HEK293 (cell line): ENCODE measurements around the gene NCOA7.
A peak's percentile ranks its signal among the peaks of the same experiment; 100 is the strongest.

Experiments
- CTCF ChIA-PET: fragments of 350-600 bp; formaldehyde crosslinking; extraction: SDS; loops from one replicate; lab custom pipeline; 2021; ENCODE audit warnings: antibody characterized with exemption; lab: Yijun Ruan, JAX
- POLR2A ChIA-PET: fragments of 300-600 bp; formaldehyde crosslinking; extraction: SDS; loops from one replicate; lab custom pipeline; 2020; ENCODE audit warnings: antibody characterized with exemption, inconsistent platforms; lab: Yijun Ruan, JAX
- H3K27ac ChIP-seq: fragments of 200-500 bp; sonication (Bioruptor generic); 2 replicates; pipeline ENCODE4 v1.5.1; 2014; ENCODE audit warnings: low read depth, low read length, control low read depth, inconsistent platforms; ENCODE audit errors: extremely low read depth
- H3K36me3 ChIP-seq, 2 experiments: fragments of 200-500 bp in 1 of 2; sonication (Bioruptor generic) in 1 of 2; 1 replicate in 1 of 2; 2 replicates in 1 of 2; pipeline ENCODE4 v1.5.1; 2014 to 2017; ENCODE audit warnings: inconsistent platforms in 2 of 2, low read length in 2 of 2; ENCODE audit not compliant: control insufficient read depth in 2 of 2, insufficient read depth in 1 of 2
- H3K4me1 ChIP-seq: fragments of 200-500 bp; sonication (Bioruptor generic); 2 replicates; pipeline ENCODE4 v1.5.1; 2014; ENCODE audit warnings: mild to moderate bottlenecking, low read length, inconsistent platforms; ENCODE audit not compliant: control insufficient read depth, insufficient read depth
- H3K4me3 ChIP-seq: 2 replicates; pipeline ENCODE4 v1.5.1; 2011; ENCODE audit warnings: low read depth, mild to moderate bottlenecking, control low read depth, low read length, moderate library complexity
- H3K9me3 ChIP-seq: fragments of 200-500 bp; sonication (Bioruptor generic); 2 replicates; pipeline ENCODE4 v1.5.1; 2014; ENCODE audit warnings: low read depth, low read length, inconsistent platforms; ENCODE audit not compliant: control insufficient read depth, insufficient read depth
- ELK4 ChIP-seq: IDR thresholded peaks from 2 replicates; pipeline ENCODE4 v1.6.1; 2011; ENCODE audit warnings: mild to moderate bottlenecking, low read depth, low read length, borderline replicate concordance
- GLIS1 ChIP-seq: fragments of 450-650 bp; formaldehyde crosslinking; IDR thresholded peaks from 2 replicates; pipeline ENCODE4 v1.5.1; 2016; ENCODE audit warnings: missing biosample characterization, missing genetic modification characterization
- GLIS2 ChIP-seq: fragments of 450-650 bp; formaldehyde crosslinking; IDR thresholded peaks from 2 replicates; pipeline ENCODE4 v1.5.1; 2016; ENCODE audit warnings: missing biosample characterization, missing genetic modification characterization
- HOXD13 ChIP-seq: sonication (generic); formaldehyde crosslinking; IDR thresholded peaks from 2 replicates; pipeline ENCODE4 v1.8.0; 2022; ENCODE audit warnings: missing genetic modification reagents, borderline replicate concordance
- MYNN ChIP-seq: fragments of 450-650 bp; formaldehyde crosslinking; IDR thresholded peaks from 2 replicates; pipeline ENCODE4 v1.5.1; 2016; ENCODE audit warnings: missing biosample characterization, missing genetic modification characterization, borderline replicate concordance
- MZF1 ChIP-seq: fragments of 450-650 bp; formaldehyde crosslinking; IDR thresholded peaks from 2 replicates; pipeline ENCODE4 v1.5.1; 2017; ENCODE audit warnings: missing biosample characterization, missing genetic modification characterization, borderline replicate concordance
- SCRT2 ChIP-seq: fragments of 450-650 bp; formaldehyde crosslinking; IDR thresholded peaks from 2 replicates; pipeline ENCODE4 v1.5.1; 2016; ENCODE audit warnings: missing biosample characterization, missing genetic modification characterization
- SP2 ChIP-seq: fragments of 450-650 bp; formaldehyde crosslinking; IDR thresholded peaks from 2 replicates; pipeline ENCODE4 v1.5.1; 2016; ENCODE audit warnings: missing biosample characterization, missing genetic modification characterization
- TCF7L2 ChIP-seq: IDR thresholded peaks from 2 replicates; pipeline ENCODE4 v1.6.1; 2011; ENCODE audit warnings: low read depth, mild to moderate bottlenecking, inconsistent platforms, low read length, moderate library complexity, borderline replicate concordance
- ZBTB1 ChIP-seq: fragments of 450-650 bp; formaldehyde crosslinking; IDR thresholded peaks from 2 replicates; pipeline ENCODE4 v1.5.1; 2016; ENCODE audit warnings: missing biosample characterization, missing genetic modification characterization
- ZBTB48 ChIP-seq: fragments of 450-650 bp; formaldehyde crosslinking; IDR thresholded peaks from 2 replicates; pipeline ENCODE4 v1.5.1; 2016; ENCODE audit warnings: missing biosample characterization, missing genetic modification characterization
- ZEB2 ChIP-seq: fragments of 450-650 bp; formaldehyde crosslinking; IDR thresholded peaks from 2 replicates; pipeline ENCODE4 v1.5.1; 2016; ENCODE audit warnings: missing biosample characterization, missing genetic modification characterization
- ZNF19 ChIP-seq: fragments of 450-650 bp; formaldehyde crosslinking; IDR thresholded peaks from 2 replicates; pipeline ENCODE4; 2016; ENCODE audit warnings: missing biosample characterization, missing genetic modification characterization, low read depth
- ZNF248 ChIP-seq: fragments of 450-650 bp; formaldehyde crosslinking; IDR thresholded peaks from 2 replicates; pipeline ENCODE4 v1.5.1; 2017; ENCODE audit warnings: missing biosample characterization, missing genetic modification characterization
- ZNF311 ChIP-seq: fragments of 450-650 bp; formaldehyde crosslinking; IDR thresholded peaks from 2 replicates; pipeline ENCODE4 v1.5.1; 2017; ENCODE audit warnings: missing biosample characterization, missing genetic modification characterization, borderline replicate concordance
- ZNF341 ChIP-seq: fragments of 450-650 bp; formaldehyde crosslinking; IDR thresholded peaks from 2 replicates; pipeline ENCODE4; 2016; ENCODE audit warnings: low read depth, missing biosample characterization, missing genetic modification characterization
- ZNF37A ChIP-seq: fragments of 450-650 bp; IDR thresholded peaks from 2 replicates; pipeline ENCODE4 v1.5.1; 2018; ENCODE audit warnings: missing biosample characterization, missing genetic modification characterization
- ZNF544 ChIP-seq: fragments of 450-650 bp; formaldehyde crosslinking; IDR thresholded peaks from 2 replicates; pipeline ENCODE4 v1.5.0; 2017; ENCODE audit warnings: missing biosample characterization, missing genetic modification characterization
- ZNF654 ChIP-seq: fragments of 450-650 bp; formaldehyde crosslinking; IDR thresholded peaks from 2 replicates; pipeline ENCODE4 v1.5.1; 2016; ENCODE audit warnings: low read depth, missing biosample characterization, missing genetic modification characterization
- ZNF791 ChIP-seq: fragments of 450-650 bp; formaldehyde crosslinking; IDR thresholded peaks from 2 replicates; pipeline ENCODE4 v1.5.1; 2016; ENCODE audit warnings: missing biosample characterization, missing genetic modification characterization
- ZNF830 ChIP-seq: fragments of 450-650 bp; IDR thresholded peaks from 2 replicates; pipeline ENCODE4 v1.5.0; 2018; ENCODE audit warnings: missing biosample characterization, missing genetic modification characterization, low read depth, mild to moderate bottlenecking, moderate library complexity
- ZNF843 ChIP-seq: fragments of 450-650 bp; formaldehyde crosslinking; IDR thresholded peaks from 2 replicates; pipeline ENCODE4 v1.5.1; 2016; ENCODE audit warnings: missing biosample characterization, missing genetic modification characterization
- TF ChIP-seq, protein P1 (sequence below): fragments of 450-650 bp; formaldehyde crosslinking; IDR thresholded peaks from 2 replicates; pipeline ENCODE4 v1.5.1; 2016; ENCODE audit warnings: missing biosample characterization, missing genetic modification characterization
- TF ChIP-seq, protein P2 (sequence below): fragments of 450-650 bp; formaldehyde crosslinking; IDR thresholded peaks from 2 replicates; pipeline ENCODE4 v1.5.1; 2016; ENCODE audit warnings: missing biosample characterization, missing genetic modification characterization
- TF ChIP-seq, protein P3 (sequence below): fragments of 450-650 bp; formaldehyde crosslinking; IDR thresholded peaks from 2 replicates; pipeline ENCODE4 v1.5.1; 2016; ENCODE audit warnings: missing biosample characterization, missing genetic modification characterization, low read depth

Gene NCOA7

DNA sequence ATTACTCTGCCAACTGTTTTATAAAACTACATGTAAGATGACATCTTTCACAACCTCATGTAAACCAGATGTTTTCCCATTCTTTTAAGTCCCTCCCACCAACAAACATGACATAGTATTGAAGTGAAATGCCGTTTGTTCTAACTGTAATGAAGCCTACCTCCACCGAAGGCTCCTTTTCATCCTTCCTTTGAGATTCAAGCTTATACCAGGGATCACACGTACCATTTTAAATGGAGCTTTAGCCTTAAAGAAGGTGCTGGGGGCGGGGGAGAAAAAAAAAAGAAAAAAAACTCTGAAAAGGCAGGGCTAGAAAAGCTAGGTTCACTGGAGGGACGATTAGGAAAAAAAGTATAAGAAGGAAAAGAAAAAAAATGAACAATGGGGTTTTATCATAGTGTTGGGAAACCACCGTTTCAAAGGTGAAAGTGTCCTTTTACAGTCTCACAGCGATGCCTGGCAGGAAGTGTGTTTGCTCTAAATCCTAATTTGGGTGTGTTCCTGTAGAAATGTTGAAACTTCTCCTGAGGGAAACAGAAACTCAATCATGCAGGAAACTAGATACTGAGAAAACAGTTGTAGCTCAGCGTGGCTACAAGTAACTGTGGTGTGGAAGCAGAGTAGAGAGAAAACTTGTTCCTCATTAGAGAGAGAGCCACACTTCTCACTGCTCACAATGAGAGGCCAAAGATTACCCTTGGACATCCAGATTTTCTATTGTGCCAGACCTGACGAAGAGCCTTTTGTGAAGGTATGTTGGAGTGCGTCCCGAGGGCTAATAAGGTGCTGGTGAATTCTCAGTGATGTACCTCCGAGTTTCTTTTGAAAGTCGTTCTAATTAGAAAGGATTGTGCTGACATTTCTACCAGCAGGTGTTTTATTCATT lies 128.2 kb downstream of the NCOA7 start (continued):
- peak; percentile 97 for TF ChIP-seq ELK4
- TF ChIP-seq, all 188 proteins: peak for 25

DNA sequence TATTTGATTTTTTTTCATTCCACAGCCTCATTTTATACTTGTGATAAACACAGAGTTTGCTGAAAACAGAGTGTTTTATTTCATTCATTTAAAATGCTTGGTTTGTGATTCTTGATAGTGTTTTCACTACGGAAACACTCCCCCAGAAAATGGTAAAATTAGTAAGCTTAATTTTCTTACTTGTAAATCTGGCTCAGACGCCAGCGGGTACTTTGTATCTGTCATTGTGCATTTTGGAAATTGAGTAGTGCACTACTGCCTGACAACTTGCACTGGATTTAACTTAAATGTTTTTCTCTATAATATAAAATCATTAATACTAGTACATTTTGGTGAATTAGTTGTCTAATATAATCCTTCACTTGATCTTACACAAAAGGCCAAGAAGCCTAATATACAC lies 128.9 kb downstream of the NCOA7 start:
- TF ChIP-seq ZNF311 (tag by site-specific recombination) (no peak), ZNF248 (no peak), MYNN (tag by site-specific recombination) (no peak), ZBTB48 (tag by site-specific recombination) (no peak), ELK4 (no peak), ZNF19 (tag by site-specific recombination) (no peak), ZNF830 (tag by site-specific recombination) (no peak), ZNF791 (tag by site-specific recombination) (no peak), TCF7L2 (no peak), GLIS2 (no peak), GLIS1 (tag by site-specific recombination) (no peak), ZNF341 (tag by site-specific recombination) (no peak), ZNF843 (tag by site-specific recombination) (no peak), SP2 (tag by site-specific recombination) (no peak), HOXD13 (CRISPR knock-in tag) (no peak)
- TF ChIP-seq, protein P1, sequence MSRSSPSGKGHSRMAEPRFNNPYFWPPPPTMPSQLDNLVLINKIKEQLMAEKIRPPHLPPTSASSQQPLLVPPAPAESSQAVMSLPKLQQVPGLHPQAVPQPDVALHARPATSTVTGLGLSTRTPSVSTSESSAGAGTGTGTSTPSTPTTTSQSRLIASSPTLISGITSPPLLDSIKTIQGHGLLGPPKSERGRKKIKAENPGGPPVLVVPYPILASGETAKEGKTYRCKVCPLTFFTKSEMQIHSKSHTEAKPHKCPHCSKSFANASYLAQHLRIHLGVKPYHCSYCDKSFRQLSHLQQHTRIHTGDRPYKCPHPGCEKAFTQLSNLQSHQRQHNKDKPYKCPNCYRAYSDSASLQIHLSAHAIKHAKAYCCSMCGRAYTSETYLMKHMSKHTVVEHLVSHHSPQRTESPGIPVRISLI (tag by site-specific recombination), result no peak
- peaks cover 5% of the 10 kb centered on the region for H3K4me1 ChIP-seq
- ChIA-PET POLR2A (interaction anchor here (1.5 kb wide), 1 partner anchor 37 kb away, joined by 3 read pairs; the partner anchor contains the start of gene HINT3), CTCF (interaction anchor here (0.6 to 8.4 kb wide), 5 partner anchors 13 to 163 kb away, joined by 3 to 72 read pairs (median 4); partner anchors contain the start of gene HINT3)
- no peak overlapping the region for H3K4me3 ChIP-seq
- peak overlapping the region; percentile 14; the same call in 1 of the 2 replicates for H3K27ac ChIP-seq
- no peaks in the 10 kb centered on the region for H3K9me3 ChIP-seq
- H3K36me3 ChIP-seq, result peaks cover 0 to 54% of the 10 kb centered on the region in 2 experiments; a peak in 2 of 3 replicates

DNA sequence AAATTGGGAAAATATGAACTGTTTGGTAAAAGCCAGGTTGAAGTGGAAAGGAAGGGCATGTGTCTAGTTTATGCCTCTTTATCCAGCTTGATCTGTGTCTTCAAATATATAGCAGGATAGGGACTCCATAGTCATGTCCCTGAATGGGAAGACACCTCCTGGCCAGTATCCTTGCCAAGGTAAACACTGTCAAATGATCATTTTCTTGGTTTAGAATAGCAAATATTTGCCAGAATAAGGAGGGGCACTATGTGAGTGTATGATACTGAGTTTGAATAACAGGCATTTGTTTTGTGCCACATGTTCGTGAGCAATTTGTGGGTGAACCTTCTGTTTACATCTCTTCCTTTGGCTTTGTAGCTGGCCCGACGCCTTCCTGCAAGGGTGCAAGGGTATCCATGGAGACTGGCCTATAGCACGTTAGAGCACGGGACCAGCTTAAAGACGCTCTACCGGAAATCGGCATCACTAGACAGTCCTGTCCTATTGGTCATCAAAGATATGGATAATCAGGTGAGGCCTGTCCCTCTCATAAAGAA lies 131.6 kb downstream of the NCOA7 start:
- no peak overlapping the region for H3K27ac ChIP-seq
- ChIA-PET POLR2A (no interaction called here), CTCF (interaction anchor here (0.6 to 2.7 kb wide), 5 partner anchors 17 to 446 kb away, joined by 4 to 12 read pairs (median 5); partner anchors contain the start of gene HINT3)
- peaks cover 3% of the 10 kb centered on the region; the same call in 1 of the 2 replicates for H3K4me1 ChIP-seq
- H3K4me3 ChIP-seq, result no peak overlapping the region
- no peaks in the 10 kb centered on the region for H3K9me3 ChIP-seq
- peaks cover 0 to 49% of the 10 kb centered on the region in 2 experiments; a peak in 2 of 3 replicates for H3K36me3 ChIP-seq
- TF ChIP-seq SCRT2 (tag by site-specific recombination) (no peak), ZNF654 (tag by site-specific recombination) (no peak), MZF1 (tag by site-specific recombination) (no peak), ZBTB1 (tag by site-specific recombination) (no peak), ZEB2 (no peak), ZNF37A (tag by site-specific recombination) (no peak), ZNF544 (no peak)
- TF ChIP-seq, protein P2, sequence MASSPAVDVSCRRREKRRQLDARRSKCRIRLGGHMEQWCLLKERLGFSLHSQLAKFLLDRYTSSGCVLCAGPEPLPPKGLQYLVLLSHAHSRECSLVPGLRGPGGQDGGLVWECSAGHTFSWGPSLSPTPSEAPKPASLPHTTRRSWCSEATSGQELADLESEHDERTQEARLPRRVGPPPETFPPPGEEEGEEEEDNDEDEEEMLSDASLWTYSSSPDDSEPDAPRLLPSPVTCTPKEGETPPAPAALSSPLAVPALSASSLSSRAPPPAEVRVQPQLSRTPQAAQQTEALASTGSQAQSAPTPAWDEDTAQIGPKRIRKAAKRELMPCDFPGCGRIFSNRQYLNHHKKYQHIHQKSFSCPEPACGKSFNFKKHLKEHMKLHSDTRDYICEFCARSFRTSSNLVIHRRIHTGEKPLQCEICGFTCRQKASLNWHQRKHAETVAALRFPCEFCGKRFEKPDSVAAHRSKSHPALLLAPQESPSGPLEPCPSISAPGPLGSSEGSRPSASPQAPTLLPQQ, result no peak
- TF ChIP-seq, protein P3, sequence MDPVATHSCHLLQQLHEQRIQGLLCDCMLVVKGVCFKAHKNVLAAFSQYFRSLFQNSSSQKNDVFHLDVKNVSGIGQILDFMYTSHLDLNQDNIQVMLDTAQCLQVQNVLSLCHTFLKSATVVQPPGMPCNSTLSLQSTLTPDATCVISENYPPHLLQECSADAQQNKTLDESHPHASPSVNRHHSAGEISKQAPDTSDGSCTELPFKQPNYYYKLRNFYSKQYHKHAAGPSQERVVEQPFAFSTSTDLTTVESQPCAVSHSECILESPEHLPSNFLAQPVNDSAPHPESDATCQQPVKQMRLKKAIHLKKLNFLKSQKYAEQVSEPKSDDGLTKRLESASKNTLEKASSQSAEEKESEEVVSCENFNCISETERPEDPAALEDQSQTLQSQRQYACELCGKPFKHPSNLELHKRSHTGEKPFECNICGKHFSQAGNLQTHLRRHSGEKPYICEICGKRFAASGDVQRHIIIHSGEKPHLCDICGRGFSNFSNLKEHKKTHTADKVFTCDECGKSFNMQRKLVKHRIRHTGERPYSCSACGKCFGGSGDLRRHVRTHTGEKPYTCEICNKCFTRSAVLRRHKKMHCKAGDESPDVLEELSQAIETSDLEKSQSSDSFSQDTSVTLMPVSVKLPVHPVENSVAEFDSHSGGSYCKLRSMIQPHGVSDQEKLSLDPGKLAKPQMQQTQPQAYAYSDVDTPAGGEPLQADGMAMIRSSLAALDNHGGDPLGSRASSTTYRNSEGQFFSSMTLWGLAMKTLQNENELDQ (tag by site-specific recombination), result no peak
